H1 (cell line): ENCODE measurements around the gene MSI2. TPM values are rescaled to one million over a fixed set of nuclear protein-coding genes. Genes with fewer than 3 reads are reported as not detected.
A peak's percentile ranks its signal among the peaks of the same experiment; 100 is the strongest.

Experiments used
- CTCF ChIA-PET: fragments of 300-600 bp; sonication (Branson Sonifier 250); formaldehyde crosslinking; loops from one replicate; lab custom pipeline; 2021; ENCODE audit not compliant: partially characterized antibody; lab: Charles Lee
- POLR2A ChIA-PET: fragments of 300-600 bp; sonication (Branson Sonifier 250); formaldehyde crosslinking; loops from one replicate; lab custom pipeline; 2021; ENCODE audit warnings: inconsistent platforms; ENCODE audit not compliant: partially characterized antibody; lab: Charles Lee
- DNase-seq, 2 experiments: peaks; one replicate each; pipeline versions ENCODE4 v3.0.0 to v3.0.0-alpha.2; 2010 to 2022; ENCODE audit warnings: low spot score in 2 of 2, low read depth in 1 of 2, mixed read lengths in 1 of 2
- FAIRE-seq: peaks from 2 replicates; lab custom pipeline; 2011; peaks lifted over from hg19 to GRCh38; lab: Jason Lieb, UNC
- H2AFZ ChIP-seq: 2 replicates; pipeline ENCODE4 v1.8.1; 2012; ENCODE audit warnings: low read length, inconsistent platforms
- H2AK5ac ChIP-seq: 2 replicates; pipeline ENCODE4 v1.6.1; 2013; ENCODE audit warnings: low read depth, low read length
- H2BK120ac ChIP-seq: replicated peaks from 2 replicates; pipeline ENCODE3; 2013; ENCODE audit warnings: low read depth, low read length, inconsistent platforms
- H2BK12ac ChIP-seq: 2 replicates; pipeline ENCODE4 v1.6.1; 2013; ENCODE audit warnings: low read depth, low read length
- H2BK15ac ChIP-seq: 2 replicates; pipeline ENCODE4 v1.6.1; 2013; ENCODE audit warnings: low read length
- H2BK20ac ChIP-seq: 2 replicates; pipeline ENCODE4 v1.6.1; 2013; ENCODE audit warnings: low read length
- H2BK5ac ChIP-seq: 2 replicates; pipeline ENCODE4 v1.6.1; 2013; ENCODE audit warnings: low read depth, low read length
- H3K14ac ChIP-seq: 2 replicates; pipeline ENCODE4 v1.6.1; 2013; ENCODE audit warnings: inconsistent platforms; ENCODE audit not compliant: insufficient read length
- H3K18ac ChIP-seq: 2 replicates; pipeline ENCODE4 v1.6.1; 2013; ENCODE audit warnings: low read length; ENCODE audit errors: extremely low read depth
- H3K23ac ChIP-seq: 2 replicates; pipeline ENCODE4 v1.6.1; 2013; ENCODE audit warnings: inconsistent platforms; ENCODE audit not compliant: insufficient read length
- H3K23me2 ChIP-seq: 2 replicates; pipeline ENCODE4 v1.6.1; 2013; ENCODE audit warnings: low read depth, low read length
- H3K27ac ChIP-seq: 2 replicates; pipeline ENCODE4 v1.6.1; 2011; ENCODE audit warnings: low read depth, low read length, inconsistent platforms
- H3K27me3 ChIP-seq, 4 experiments: replicated peaks in 1 of 4; 1 replicate in 1 of 4; 2 replicates in 3 of 4; pipeline versions ENCODE4 v1.6.1 to v1.8.1; 2011 to 2013; ENCODE audit warnings: low read length in 3 of 4, mild to moderate bottlenecking in 3 of 4, inconsistent platforms in 2 of 4, mixed read lengths in 2 of 4, moderate library complexity in 1 of 4; ENCODE audit not compliant: control insufficient read depth in 3 of 4, insufficient read depth in 3 of 4; ENCODE audit errors: extremely low read depth in 1 of 4
- H3K36me3 ChIP-seq, 4 experiments: 2 replicates each; pipeline versions ENCODE4 v1.6.1 to v1.8.1; 2011 to 2013; ENCODE audit warnings: mild to moderate bottlenecking in 4 of 4, low read length in 3 of 4, moderate library complexity in 2 of 4, control low read depth in 1 of 4, inconsistent platforms in 1 of 4; ENCODE audit not compliant: insufficient read depth in 4 of 4, control insufficient read depth in 2 of 4
- H3K4ac ChIP-seq: replicated peaks from 2 replicates; pipeline ENCODE3; 2013; ENCODE audit warnings: low read length, low read depth, mixed read lengths, inconsistent platforms; ENCODE audit not compliant: insufficient read length
- H3K4me1 ChIP-seq, 4 experiments: replicated peaks in 1 of 4; 1 replicate in 1 of 4; 2 replicates in 3 of 4; pipeline versions ENCODE4 v1.6.1 to v1.8.1; 2011 to 2013; ENCODE audit warnings: low read length in 3 of 4, inconsistent platforms in 2 of 4, mixed read lengths in 1 of 4; ENCODE audit not compliant: insufficient read depth in 4 of 4, control insufficient read depth in 3 of 4
- H3K4me2 ChIP-seq, 2 experiments: 2 replicates each; pipeline versions ENCODE4 v1.6.1 to v1.8.1; 2011 to 2013; ENCODE audit warnings: low read depth in 2 of 2, low read length in 2 of 2, control low read depth in 1 of 2, inconsistent platforms in 1 of 2, mild to moderate bottlenecking in 1 of 2; ENCODE audit not compliant: insufficient read depth in 1 of 2
- H3K4me3 ChIP-seq, 4 experiments: fragments of 200-600, 300-600 bp in 1 of 4; sonication (generic), shearing (Covaris generic), sonication (Bioruptor Twin) in 1 of 4; 2 replicates each; pipeline versions ENCODE4 v1.5.1 to v1.8.1; 2011 to 2016; ENCODE audit warnings: low read length in 4 of 4, low read depth in 3 of 4, control low read depth in 2 of 4, inconsistent platforms in 2 of 4, mild to moderate bottlenecking in 2 of 4, mixed read lengths in 1 of 4, moderate library complexity in 1 of 4; ENCODE audit not compliant: insufficient read depth in 2 of 4; ENCODE audit errors: extremely low read depth in 1 of 4
- H3K56ac ChIP-seq: replicated peaks from 2 replicates; pipeline ENCODE3; 2013; ENCODE audit warnings: low read depth, mild to moderate bottlenecking, mixed read lengths, low read length, inconsistent platforms; ENCODE audit not compliant: insufficient read length
- H3K79me1 ChIP-seq: 2 replicates; pipeline ENCODE4 v1.6.1; 2013; ENCODE audit warnings: low read depth, low read length, control low read depth
- H3K79me2 ChIP-seq, 2 experiments: 2 replicates each; pipeline versions ENCODE4 v1.6.1 to v1.8.1; 2012 to 2013; ENCODE audit warnings: low read length in 2 of 2, mild to moderate bottlenecking in 2 of 2, inconsistent platforms in 1 of 2; ENCODE audit not compliant: insufficient read depth in 2 of 2, control insufficient read depth in 1 of 2
- H3K9ac ChIP-seq, 4 experiments: replicated peaks in 1 of 4; 1 replicate in 1 of 4; 2 replicates in 3 of 4; pipeline versions ENCODE4 v1.6.1 to v1.8.1; 2011 to 2013; ENCODE audit warnings: low read depth in 3 of 4, low read length in 3 of 4, control low read depth in 2 of 4, mild to moderate bottlenecking in 2 of 4, moderate library complexity in 2 of 4, inconsistent platforms in 1 of 4; ENCODE audit errors: extremely low read depth in 1 of 4
- H3K9me3 ChIP-seq, 2 experiments: 2 replicates each; pipeline versions ENCODE4 v1.6.1 to v1.8.1; 2012 to 2013; ENCODE audit warnings: mild to moderate bottlenecking in 2 of 2, moderate library complexity in 2 of 2, control low read depth in 1 of 2, inconsistent platforms in 1 of 2, low read depth in 1 of 2, low read length in 1 of 2, mixed read lengths in 1 of 2; ENCODE audit not compliant: insufficient read depth in 2 of 2
- H4K20me1 ChIP-seq, 2 experiments: replicated peaks in 1 of 2; 2 replicates each; pipeline versions ENCODE3 to v1.8.1; 2011 to 2013; ENCODE audit warnings: inconsistent platforms in 2 of 2, low read length in 2 of 2, mild to moderate bottlenecking in 1 of 2; ENCODE audit not compliant: insufficient read depth in 2 of 2, control insufficient read depth in 1 of 2
- H4K5ac ChIP-seq: 2 replicates; pipeline ENCODE4 v1.6.1; 2013; ENCODE audit warnings: low read length, low read depth, mixed read lengths, inconsistent platforms; ENCODE audit not compliant: insufficient read length
- H4K8ac ChIP-seq: 2 replicates; pipeline ENCODE4 v1.8.0; 2013; ENCODE audit warnings: mild to moderate bottlenecking, moderate library complexity, low read length, inconsistent platforms; ENCODE audit not compliant: insufficient read depth; ENCODE audit errors: extremely low read depth
- H4K91ac ChIP-seq: replicated peaks from 2 replicates; pipeline ENCODE3; 2013; ENCODE audit warnings: low read length, mixed read lengths, inconsistent platforms; ENCODE audit not compliant: insufficient read length
- BACH1 ChIP-seq: IDR thresholded peaks from 2 replicates; pipeline ENCODE4 v1.6.1; 2012; ENCODE audit warnings: low read length, improper control_type of control experiment
- BCL11A ChIP-seq, 2 experiments: IDR thresholded peaks; one replicate each; pipeline ENCODE4 v1.6.1; 2011; ENCODE audit warnings: low read depth in 2 of 2, low read length in 2 of 2, mild to moderate bottlenecking in 2 of 2
- CHD2 ChIP-seq: IDR thresholded peaks from 2 replicates; pipeline ENCODE4 v1.6.1; 2012; ENCODE audit warnings: low read length, improper control_type of control experiment
- CTBP2 ChIP-seq: IDR thresholded peaks from 2 replicates; pipeline ENCODE4 v1.7.0; 2011; ENCODE audit warnings: borderline replicate concordance, mild to moderate bottlenecking, moderate library complexity, mixed read lengths, low read length; ENCODE audit not compliant: insufficient read depth, insufficient read length
- GTF2F1 ChIP-seq: IDR thresholded peaks from 2 replicates; pipeline ENCODE4 v1.6.1; 2012; ENCODE audit warnings: low read depth, low read length, improper control_type of control experiment, borderline replicate concordance
- KDM4A ChIP-seq: IDR thresholded peaks from one replicate; pipeline ENCODE4 v1.7.1; 2012; ENCODE audit warnings: low read depth, mild to moderate bottlenecking, moderate library complexity, low read length, inconsistent platforms; ENCODE audit not compliant: severe bottlenecking
- POLR2AphosphoS5 ChIP-seq: IDR thresholded peaks from 2 replicates; pipeline ENCODE4 v1.6.1; 2011; ENCODE audit warnings: low read depth, low read length
- RFX5 ChIP-seq: IDR thresholded peaks from 2 replicates; pipeline ENCODE4 v1.6.1; 2011; ENCODE audit warnings: low read depth, low read length, improper control_type of control experiment, borderline replicate concordance
- SIX5 ChIP-seq: IDR thresholded peaks from 2 replicates; pipeline ENCODE4 v1.6.1; 2011; ENCODE audit warnings: mild to moderate bottlenecking, low read depth, low read length
- SP4 ChIP-seq: IDR thresholded peaks from 2 replicates; pipeline ENCODE4 v1.6.1; 2012; ENCODE audit warnings: low read length, inconsistent platforms
- TBP ChIP-seq: IDR thresholded peaks from 2 replicates; pipeline ENCODE4 v1.6.1; 2011; ENCODE audit warnings: low read depth, low read length, improper control_type of control experiment
- WGBS, 2 experiments: shearing (Covaris generic) in 1 of 2; methylation state at CpG; one replicate each; pipeline versions ENCODE4 v1.1.6 to v1.1.7; 2013 to 2015; ENCODE audit warnings: low lambda C conversion rate in 2 of 2, mixed read lengths in 2 of 2, inconsistent platforms in 1 of 2, low coverage in 1 of 2, missing lambda C conversion rate in 1 of 2; ENCODE audit not compliant: insufficient replicate concordance in 2 of 2, insufficient coverage in 1 of 2, insufficient read length in 1 of 2; ENCODE audit errors: extremely low coverage in 1 of 2, missing lambda C conversion rate in 1 of 2; 5-methylcytosine and 5-hydroxymethylcytosine counted together
- polyA plus RNA-seq, 7 experiments: library from polyadenylated mRNA; depleted of rRNA in 3 of 7; stranded (reverse) in 5 of 7; unstranded in 2 of 7; fragments of >200 nt in 5 of 7; fragments of 200-250 nt in 2 of 7; gene quantifications; 1 replicate in 5 of 7; 2 replicates in 1 of 7; 4 replicates in 1 of 7; pipeline versions ENCODE4 v1.2.1 to v1.2.3, GENCODE V29; 2011 to 2013; ENCODE audit warnings: missing spikeins in 2 of 7, mixed read lengths in 2 of 7
- total RNA-seq: library from RNA; stranded (reverse); fragmentation: NEBNext Ultra II Directional; extraction: Animal tissue kit (Norgen Biotek cat#: 25700); gene quantifications from 2 replicates; pipeline ENCODE4 v1.2.1, GENCODE V29; 2021
- TF ChIP-seq, protein P1 (sequence below): IDR thresholded peaks from 2 replicates; pipeline ENCODE4 v1.6.1; 2012; ENCODE audit warnings: inconsistent platforms

MSI2 gene
- total and polyA plus RNA-seq, 2 of the 8 experiments (the other 6 are each of a cell fraction or from before 2014, with no cell fraction given): 36.7 to 80.6 TPM

DNA sequence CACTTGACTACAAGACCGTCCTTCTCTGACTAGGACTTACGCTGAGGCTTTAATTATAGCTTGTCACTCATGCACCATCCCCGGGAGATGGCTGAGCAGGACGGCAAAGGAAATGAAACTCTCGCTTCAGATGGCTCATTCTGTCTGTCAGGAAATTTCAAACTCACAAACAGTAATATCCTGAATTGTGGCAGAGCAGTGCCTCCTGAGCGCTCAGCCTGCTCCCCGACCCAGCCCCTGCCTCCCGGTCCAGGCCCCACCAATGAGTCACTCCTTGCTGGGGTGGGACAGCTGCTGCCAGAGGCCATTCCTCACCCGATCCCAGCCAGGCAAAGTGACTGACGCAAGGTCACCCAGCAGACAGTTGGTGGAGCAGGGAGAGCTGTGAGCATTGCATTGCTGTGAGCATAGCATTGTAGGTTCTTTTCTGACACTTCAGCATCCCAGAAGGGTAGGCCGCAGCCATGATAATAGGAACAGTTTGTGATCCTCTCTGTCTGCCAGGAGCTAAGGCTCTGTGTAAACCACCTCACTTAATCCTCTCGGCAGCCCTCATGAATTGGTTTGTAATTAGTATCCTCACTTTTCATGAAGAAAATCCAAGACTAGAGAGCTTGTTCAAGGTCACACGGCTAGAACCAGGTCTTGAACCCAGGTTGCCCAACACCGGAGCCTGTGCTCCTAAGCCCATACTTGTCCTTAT lies 467.9 kb downstream of the MSI2 start:
- no peak overlapping the region for H3K4ac ChIP-seq
- FAIRE-seq: no peak
- no peak overlapping the region for H4K91ac ChIP-seq
- no peak overlapping the region; the same call in 1 of the 2 replicates for H2BK12ac ChIP-seq
- H3K4me2 ChIP-seq: no peak overlapping the region
- no peaks in the 10 kb centered on the region for H3K79me1 ChIP-seq
- no peaks in the 10 kb centered on the region for H4K20me1 ChIP-seq
- ChIA-PET POLR2A (no interaction called here), CTCF (interaction anchor here (0.6 to 2.8 kb wide), 14 partner anchors 13 to 172 kb away, joined by 3 to 8 read pairs (median 4); no protein-coding TSS in a partner anchor)
- peak overlapping the region; percentile 44; the same call in 1 of the 2 replicates for H2BK5ac ChIP-seq
- no peak overlapping the region for H2BK20ac ChIP-seq
- no peak overlapping the region for H3K4me3 ChIP-seq
- no peak overlapping the region for H3K56ac ChIP-seq
- no peaks in the 10 kb centered on the region; a peak in 1 of 7 replicates for H3K27me3 ChIP-seq
- H2BK120ac ChIP-seq: no peak overlapping the region
- no peaks in the 10 kb centered on the region for H3K9me3 ChIP-seq
- H3K4me1 ChIP-seq: no peaks in the 10 kb centered on the region; a peak in 1 of 7 replicates
- no peak overlapping the region for H2BK15ac ChIP-seq
- H3K18ac ChIP-seq: peak overlapping the region; percentile 71
- no peaks in the 10 kb centered on the region for H3K23me2 ChIP-seq
- no peak overlapping the region for H3K27ac ChIP-seq
- H3K9ac ChIP-seq: no peak overlapping the region
- H2AK5ac ChIP-seq: no peak overlapping the region
- no peak overlapping the region for H2AFZ ChIP-seq
- H4K5ac ChIP-seq: no peak overlapping the region
- H3K79me2 ChIP-seq: no peaks in the 10 kb centered on the region
- 87% methylated on average over 14 of the region's 14 CpGs; no CpG with 5 or more reads in 1 of the 2 experiments for WGBS, 2 experiments
- H3K36me3 ChIP-seq: no peaks in the 10 kb centered on the region
- H4K8ac ChIP-seq: no peak overlapping the region
- DNase-seq: no peak
- H3K23ac ChIP-seq: no peak overlapping the region
- no peak overlapping the region for H3K14ac ChIP-seq
- TF ChIP-seq CHD2: no peak
- no peak for TF ChIP-seq BCL11A (IDR thresholded peaks at IDR 0.05; ENCODE audit: low read depth in 2 of 2, low read length in 2 of 2)
- TF ChIP-seq, protein P1, sequence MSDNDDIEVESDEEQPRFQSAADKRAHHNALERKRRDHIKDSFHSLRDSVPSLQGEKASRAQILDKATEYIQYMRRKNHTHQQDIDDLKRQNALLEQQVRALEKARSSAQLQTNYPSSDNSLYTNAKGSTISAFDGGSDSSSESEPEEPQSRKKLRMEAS: no peak
- TF ChIP-seq RFX5: no peak
- no peak for TF ChIP-seq KDM4A
- no peak for TF ChIP-seq TBP
- no peak for TF ChIP-seq GTF2F1
- TF ChIP-seq POLR2AphosphoS5: no peak
- no peak for TF ChIP-seq SIX5
- TF ChIP-seq CTBP2: no peak
- no peak for TF ChIP-seq BACH1
- TF ChIP-seq SP4: no peak
